Ascending aorta (tissue), 2 donors: ENCODE data around the gene CNBD2. TPM values are rescaled to one million over a fixed set of nuclear protein-coding genes. Genes with fewer than 3 reads are reported as not detected.

Experiments used
- DNase-seq, 2 donors: peaks; one replicate each; pipeline ENCODE4 v3.0.0-alpha.2; 2019; ENCODE audit warnings: low spot score in 2 of 2
- H3K27ac ChIP-seq, 2 donors: fragments of 200-600 bp; sonication (generic); one replicate each; pipeline ENCODE4 v1.5.1; 2016 to 2017; ENCODE audit warnings: mild to moderate bottlenecking in 1 of 2
- H3K27me3 ChIP-seq: fragments of 200-600 bp; sonication (generic); one replicate; pipeline ENCODE4 v1.5.1; 2017
- H3K36me3 ChIP-seq, 2 donors: fragments of 200-600 bp; sonication (generic); one replicate each; pipeline ENCODE4 v1.5.1; 2016
- H3K4me1 ChIP-seq, 2 donors: fragments of 200-600 bp; sonication (generic); one replicate each; pipeline ENCODE4 v1.5.1; 2016 to 2017; ENCODE audit warnings: mild to moderate bottlenecking in 1 of 2
- H3K4me3 ChIP-seq, 2 donors: fragments of 200-600 bp; sonication (generic); one replicate each; pipeline ENCODE4 v1.5.1; 2016 to 2017; ENCODE audit warnings: mild to moderate bottlenecking in 1 of 2
- H3K9me3 ChIP-seq, 2 donors: fragments of 200-600 bp; sonication (generic); one replicate each; pipeline ENCODE4 v1.5.1; 2016
- CTCF ChIP-seq, 3 experiments: fragments of 200-600 bp in 2 of 3; fragments of 450-650 bp in 1 of 3; sonication (generic) in 2 of 3; IDR thresholded peaks; one replicate each; pipeline ENCODE4 v1.5.1; 2016 to 2019; ENCODE audit warnings: antibody characterized with exemption in 3 of 3, mild to moderate bottlenecking in 1 of 3, moderate library complexity in 1 of 3
- intact Hi-C: fragments of 100-400 bp; cut with DNase I; formaldehyde crosslinking; loops from one replicate; pipeline ENCODE4 v1.15.1; 2023
- total RNA-seq: library from RNA; depleted of rRNA; stranded (reverse); fragments of >200 nt; gene quantifications from one replicate; pipeline ENCODE4 v1.1.0, GENCODE V29; 2016

Gene CNBD2
- total RNA-seq, 1 donor from 2014 or later = not detected

- DNase-seq = no peak
- no peak for TF ChIP-seq CTCF (IDR thresholded peaks at IDR 0.05)
- H3K27ac ChIP-seq = no peak overlapping the region
- H3K9me3 ChIP-seq = no peaks in the 10 kb centered on the region
- H3K4me3 ChIP-seq = no peak overlapping the region
- H3K4me1 ChIP-seq = no peaks in the 10 kb centered on the region
- H3K36me3 ChIP-seq = no peaks in the 10 kb centered on the region
- no peaks in the 10 kb centered on the region for H3K27me3 ChIP-seq
- intact Hi-C loops = no loop called here
Measured at GRCh38 chr20:35975576-35976373, 7.4 kb downstream of the CNBD2 start.

GRCh38 chr20:35978041-35978513 is 9.7 kb downstream of the CNBD2 start:
- H3K27ac ChIP-seq = no peak overlapping the region
- intact Hi-C loops = no loop called here
- H3K27me3 ChIP-seq = no peaks in the 10 kb centered on the region
- H3K9me3 ChIP-seq = no peaks in the 10 kb centered on the region
- no peak for DNase-seq
- no peak for TF ChIP-seq CTCF (IDR thresholded peaks at IDR 0.05)
- H3K4me1 ChIP-seq = no peaks in the 10 kb centered on the region
- no peak overlapping the region for H3K4me3 ChIP-seq
- H3K36me3 ChIP-seq = no peaks in the 10 kb centered on the region

- no peak for DNase-seq
- Histone ChIP-seq H3K27ac (no peak overlapping the region), H3K27me3 (no peaks in the 10 kb centered on the region), H3K36me3 (no peaks in the 10 kb centered on the region), H3K4me3 (no peak overlapping the region), H3K4me1 (no peaks in the 10 kb centered on the region), H3K9me3 (no peaks in the 10 kb centered on the region)
- intact Hi-C loops = no loop called here
- TF ChIP-seq CTCF (IDR thresholded peaks at IDR 0.05) = no peak
Measured at GRCh38 chr20:35979544-35979943, 11.2 kb downstream of the CNBD2 start.

- no peak for DNase-seq
- no peaks in the 10 kb centered on the region for H3K4me1 ChIP-seq
- H3K27ac ChIP-seq = no peak overlapping the region
- H3K4me3 ChIP-seq = no peak overlapping the region
- no peaks in the 10 kb centered on the region for H3K9me3 ChIP-seq
- H3K36me3 ChIP-seq = no peaks in the 10 kb centered on the region
- TF ChIP-seq CTCF (IDR thresholded peaks at IDR 0.05) = no peak
- intact Hi-C loops = no loop called here
- no peaks in the 10 kb centered on the region for H3K27me3 ChIP-seq
Measured at GRCh38 chr20:35981969-35982368, 13.6 kb downstream of the CNBD2 start.

- H3K9me3 ChIP-seq = no peaks in the 10 kb centered on the region
- no peaks in the 10 kb centered on the region for H3K4me1 ChIP-seq
- H3K4me3 ChIP-seq = no peak overlapping the region
- H3K36me3 ChIP-seq = no peaks in the 10 kb centered on the region
- no peaks in the 10 kb centered on the region for H3K27me3 ChIP-seq
- TF ChIP-seq CTCF (IDR thresholded peaks at IDR 0.05) = no peak
- intact Hi-C loops = no loop called here
- DNase-seq = no peak
- H3K27ac ChIP-seq = no peak overlapping the region
Measured at GRCh38 chr20:35984382-35984781, 16.0 kb downstream of the CNBD2 start.
